GM06990 (cell line): ENCODE measurements around the gene CDC14A.

Experiments
- DNase-seq: peaks from one replicate; pipeline ENCODE4 v3.0.0-alpha.2; 2011; ENCODE audit not compliant: insufficient read length; ENCODE audit errors: extremely low read depth
- H3K27me3 ChIP-seq: replicated peaks from 2 replicates; pipeline ENCODE4 v1.6.0; 2011; ENCODE audit warnings: low read length; ENCODE audit not compliant: control insufficient read depth, insufficient read depth
- H3K36me3 ChIP-seq: 2 replicates; pipeline ENCODE4 v1.5.1; 2011; ENCODE audit warnings: low read length; ENCODE audit not compliant: control insufficient read depth, insufficient read depth
- H3K4me3 ChIP-seq: replicated peaks from 2 replicates; pipeline ENCODE4 v1.5.1; 2011; ENCODE audit warnings: low read depth, mild to moderate bottlenecking, control low read depth, low read length
- CTCF ChIP-seq: IDR thresholded peaks from 2 replicates; pipeline ENCODE4 v1.5.1; 2011; ENCODE audit warnings: low read length, control low read depth, mild to moderate bottlenecking, inconsistent platforms; ENCODE audit not compliant: insufficient read depth, poor library complexity, severe bottlenecking

Gene CDC14A

GRCh38 chr1:100360790-100361510 lies 8.6 kb downstream of the CDC14A start:
- no peaks in the 10 kb centered on the region for H3K27me3 ChIP-seq
- TF ChIP-seq CTCF = no peak
- no peaks in the 10 kb centered on the region for H3K36me3 ChIP-seq
- H3K4me3 ChIP-seq = no peak overlapping the region
- no peak for DNase-seq

- no peak for DNase-seq
- TF ChIP-seq CTCF = no peak
- Histone ChIP-seq H3K4me3 (no peak overlapping the region), H3K36me3 (no peaks in the 10 kb centered on the region), H3K27me3 (no peaks in the 10 kb centered on the region)
Measured at GRCh38 chr1:100361511-100362089, 9.3 kb downstream of the CDC14A start.

- Histone ChIP-seq H3K36me3 (no peaks in the 10 kb centered on the region), H3K4me3 (no peak overlapping the region), H3K27me3 (no peaks in the 10 kb centered on the region)
- no peak for DNase-seq
- TF ChIP-seq CTCF = no peak
Measured at GRCh38 chr1:100362821-100363466, 10.6 kb downstream of the CDC14A start.

- H3K36me3 ChIP-seq = no peaks in the 10 kb centered on the region
- TF ChIP-seq CTCF = no peak
- DNase-seq = no peak
- H3K4me3 ChIP-seq = no peak overlapping the region
- H3K27me3 ChIP-seq = no peaks in the 10 kb centered on the region
Measured at GRCh38 chr1:100363831-100364230, 11.5 kb downstream of the CDC14A start.

GRCh38 chr1:100364697-100365096 lies 12.4 kb downstream of the CDC14A start:
- TF ChIP-seq CTCF = no peak
- no peak for DNase-seq
- Histone ChIP-seq H3K36me3 (no peaks in the 10 kb centered on the region), H3K27me3 (no peaks in the 10 kb centered on the region), H3K4me3 (no peak overlapping the region)
